Left hindlimb (tissue), 1 donor: ENCODE results near the gene AFAP1.
A peak's percentile ranks its signal among the peaks of the same experiment; 100 is the strongest.

Experiments used
- DNase-seq: peaks from one replicate; pipeline ENCODE4 v3.0.0-alpha.2; 2018

The AFAP1 gene

GRCh38 chr4:7912826-7913225, 26.8 kb downstream of the AFAP1 start:
- DNase-seq: no peak

- peak; percentile 67 for DNase-seq
These were observed 28.6 kb downstream of the AFAP1 start for GRCh38 chr4:7910952-7911578.

GRCh38 chr4:7910263-7910896, 29.3 kb downstream of the AFAP1 start:
- DNase-seq: no peak

DNA sequence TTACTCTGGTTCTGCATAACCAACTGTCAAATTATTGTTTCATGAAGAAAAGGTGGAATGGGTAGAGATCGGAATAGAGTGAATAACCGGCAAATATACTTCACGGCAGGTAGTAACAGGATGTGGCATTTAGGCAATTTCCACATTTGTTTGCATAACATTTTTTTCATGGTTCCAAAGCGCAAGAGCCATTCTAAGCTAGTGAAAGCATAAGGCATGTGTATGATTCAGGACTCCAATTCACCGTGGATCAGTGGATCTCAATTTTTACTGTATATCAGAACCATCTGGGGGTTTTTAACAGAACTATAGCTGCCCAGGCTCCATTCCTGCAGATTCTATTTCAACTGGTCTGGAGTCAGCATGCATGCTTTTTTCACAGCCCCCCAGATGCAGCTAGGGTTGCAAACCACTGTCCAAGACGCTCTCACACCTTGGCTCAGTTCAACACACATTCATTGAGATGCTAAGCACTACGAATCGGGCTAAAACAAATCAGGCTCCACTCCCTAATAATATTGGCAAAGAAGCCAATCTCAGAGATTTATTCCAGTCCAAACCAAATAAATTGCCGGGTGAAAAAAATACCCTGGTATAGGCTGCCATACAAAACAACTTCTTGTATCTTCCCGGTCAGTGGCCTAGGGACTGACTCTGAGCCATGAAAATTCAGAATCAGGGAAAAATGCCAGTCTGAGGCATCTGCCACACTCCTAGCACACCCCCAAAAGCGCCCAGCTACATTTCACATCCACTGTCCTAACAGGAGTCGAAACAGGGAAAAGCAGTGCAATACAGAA, 30.0 kb downstream of the AFAP1 start:
- DNase-seq: peak; percentile 55

DNA sequence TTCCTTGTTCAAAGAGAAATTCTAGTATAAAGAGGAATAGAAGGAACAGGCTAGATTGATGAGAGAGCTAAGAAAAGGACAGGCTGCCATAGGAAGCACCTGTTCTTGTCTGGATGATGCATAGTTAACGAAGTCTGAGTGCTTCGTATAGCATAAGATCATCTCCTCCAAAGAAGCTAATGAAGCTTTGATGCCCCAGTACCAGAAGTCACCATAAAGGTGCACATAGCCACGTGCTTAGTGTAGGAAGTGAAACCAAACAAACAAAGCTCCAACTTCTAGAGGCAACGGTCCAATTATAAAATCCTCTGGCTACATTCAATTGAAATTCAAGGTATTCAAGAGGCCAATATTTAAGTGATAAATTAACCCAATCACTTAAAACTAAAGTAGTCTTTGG, 31.0 kb downstream of the AFAP1 start:
- no peak for DNase-seq

DNA sequence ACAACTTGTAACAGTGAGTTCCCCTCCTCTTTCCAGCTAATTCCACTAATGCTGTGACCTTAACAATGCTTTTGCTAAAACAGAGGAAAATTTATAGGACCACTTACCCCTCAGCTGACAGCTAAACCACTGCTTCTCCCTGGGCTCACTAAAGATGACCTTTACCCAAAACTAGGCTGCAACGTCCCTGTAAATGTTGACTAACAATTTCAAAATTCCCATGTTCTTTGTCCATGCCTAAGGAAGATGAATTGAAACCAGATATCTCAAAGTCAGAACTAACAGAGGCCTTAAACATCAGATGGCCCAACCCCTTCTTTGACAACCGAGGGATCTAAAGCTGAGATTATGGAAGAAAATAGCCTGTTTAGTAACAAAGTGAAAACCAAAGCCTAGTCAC, 32.5 kb downstream of the AFAP1 start:
- DNase-seq: no peak

- no peak for DNase-seq
These were observed 33.4 kb downstream of the AFAP1 start for GRCh38 chr4:7906171-7906701.

GRCh38 chr4:7904952-7905915, 34.4 kb downstream of the AFAP1 start:
- DNase-seq: peak; percentile 75

DNA sequence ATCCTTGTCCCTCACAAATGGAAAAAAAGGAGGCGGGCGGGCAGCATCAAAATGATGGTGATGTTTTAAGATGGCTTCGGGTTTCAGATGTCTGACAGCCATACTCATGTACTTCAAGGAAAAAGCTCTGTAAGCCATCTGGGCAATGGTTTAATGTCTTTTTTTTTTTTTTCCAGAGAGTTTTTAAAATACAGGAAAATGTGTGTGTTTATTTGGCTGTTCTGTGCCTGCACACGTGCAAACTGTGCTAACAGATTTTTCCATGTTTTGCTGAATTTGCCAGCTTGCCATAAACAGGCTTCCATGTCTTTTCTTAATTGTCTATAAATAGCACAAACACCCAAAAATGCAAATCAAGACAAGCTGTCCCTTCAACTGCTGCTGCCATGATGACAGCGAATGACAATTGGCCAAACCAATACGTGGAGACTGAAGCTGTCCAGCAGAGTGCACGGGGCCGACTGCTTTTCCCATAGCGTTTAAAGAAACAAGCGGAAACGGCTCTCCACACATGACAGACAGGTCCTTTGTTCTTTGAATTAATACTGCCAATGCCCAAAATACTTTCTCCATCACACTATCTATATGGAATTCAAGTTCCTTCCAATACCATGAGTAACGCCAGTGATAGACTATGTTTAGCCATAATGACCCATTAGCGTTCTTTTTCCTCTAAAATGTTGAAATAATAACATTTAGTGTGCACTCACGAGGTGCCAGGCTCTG, 35.7 kb downstream of the AFAP1 start:
- DNase-seq: peak; percentile 57

DNA sequence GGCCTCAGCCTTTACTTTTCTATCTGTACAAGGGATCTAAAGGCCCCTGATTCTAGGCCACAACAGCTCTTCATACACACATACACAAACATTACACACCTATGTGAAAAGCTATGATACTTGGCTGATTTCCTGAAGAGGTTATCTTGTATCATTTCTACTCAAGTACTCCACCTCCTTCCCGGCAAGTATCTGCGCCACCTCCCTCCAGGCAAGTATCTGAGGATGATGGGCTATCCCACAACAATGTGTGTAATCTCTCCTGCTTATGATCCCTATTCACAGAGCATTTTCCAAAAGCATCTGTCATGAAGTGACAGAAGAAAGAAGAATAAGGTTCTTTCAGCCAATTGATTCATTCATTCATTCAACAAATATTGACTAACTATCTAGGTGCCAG, 36.8 kb downstream of the AFAP1 start:
- DNase-seq: no peak

- DNase-seq: no peak
These were observed 37.5 kb downstream of the AFAP1 start for GRCh38 chr4:7902101-7902553.

GRCh38 chr4:7901311-7901885, 38.3 kb downstream of the AFAP1 start:
- no peak for DNase-seq

- no peak for DNase-seq
These were observed 39.2 kb downstream of the AFAP1 start for GRCh38 chr4:7900334-7900909.

DNA sequence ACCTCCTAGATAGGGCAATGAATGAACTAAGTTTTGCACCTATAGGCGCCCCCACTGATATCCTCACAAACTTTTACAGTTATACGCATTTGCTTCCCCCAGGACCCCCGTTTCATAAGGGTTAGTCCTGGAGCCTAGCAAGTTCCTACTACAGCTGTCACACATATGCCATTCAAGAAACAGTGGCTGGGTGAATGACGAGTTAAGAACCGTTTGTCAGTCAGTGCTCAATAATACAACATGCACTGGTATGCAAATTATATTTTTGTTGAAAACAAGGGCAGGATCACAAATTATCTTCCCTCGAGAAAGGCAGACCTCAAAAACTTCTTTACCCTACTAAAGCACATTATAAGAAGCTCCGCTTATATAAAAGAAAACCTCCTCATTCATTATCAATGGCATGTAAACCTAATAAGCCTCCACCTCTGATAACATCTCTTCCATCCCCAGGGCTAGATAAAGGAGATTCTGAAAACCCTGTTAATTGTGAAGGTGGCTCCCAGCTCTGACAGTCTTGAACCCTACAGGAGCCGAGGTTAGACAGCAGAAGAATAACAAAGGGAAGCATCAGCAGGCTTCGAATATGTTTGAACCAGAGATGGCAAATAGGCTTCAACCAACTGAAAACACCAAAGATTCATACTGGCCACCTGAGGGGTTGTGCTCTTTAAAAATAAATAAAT, 40.3 kb downstream of the AFAP1 start:
- no peak for DNase-seq

GRCh38 chr4:7898385-7898784, 41.3 kb downstream of the AFAP1 start:
- no peak for DNase-seq

DNA sequence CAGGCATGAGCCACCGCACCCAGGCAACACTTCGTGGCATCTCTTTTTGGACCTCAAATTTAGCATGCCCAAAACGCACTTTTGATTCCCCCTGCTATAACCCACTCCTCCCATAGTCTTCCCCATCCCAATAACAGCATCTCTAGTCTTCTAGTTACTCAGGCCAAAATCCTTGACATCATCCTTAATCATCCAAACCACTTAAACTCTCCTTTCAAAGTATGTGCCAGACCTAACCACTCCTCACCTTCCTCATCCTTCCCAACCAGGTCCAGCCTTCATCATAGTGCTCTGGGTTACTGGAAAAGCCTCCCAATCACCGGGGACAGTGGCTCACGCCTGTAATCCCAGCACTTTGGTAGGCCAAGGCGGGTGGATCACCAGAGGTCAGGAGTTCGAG, 41.9 kb downstream of the AFAP1 start:
- no peak for DNase-seq

DNA sequence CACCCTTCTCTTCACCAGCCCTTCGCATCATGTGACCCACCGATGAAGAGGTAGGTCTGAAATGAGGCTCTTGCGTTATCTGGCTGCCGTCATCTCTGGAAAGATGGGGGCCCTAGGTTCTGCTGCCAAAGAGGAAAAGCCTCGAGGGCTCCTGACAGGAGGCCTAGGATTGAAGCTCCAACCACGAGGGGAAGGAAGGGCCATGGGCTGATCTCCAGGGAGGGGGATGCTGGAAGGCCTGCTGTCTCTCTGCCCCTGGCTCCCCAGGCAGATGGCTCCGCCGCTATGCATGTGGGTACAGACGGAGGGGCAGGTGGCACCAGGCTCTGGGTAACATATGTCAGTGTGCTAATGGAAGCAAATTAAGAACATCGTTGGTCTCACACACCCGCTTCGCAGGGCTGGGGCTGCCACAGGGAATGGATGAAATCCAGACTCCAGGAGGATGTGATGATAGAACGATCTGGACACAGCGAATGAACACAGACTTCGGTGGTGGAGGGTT, 44.9 kb downstream of the AFAP1 start:
- no peak for DNase-seq

GRCh38 chr4:7894098-7894676, 45.5 kb downstream of the AFAP1 start:
- DNase-seq: no peak

DNA sequence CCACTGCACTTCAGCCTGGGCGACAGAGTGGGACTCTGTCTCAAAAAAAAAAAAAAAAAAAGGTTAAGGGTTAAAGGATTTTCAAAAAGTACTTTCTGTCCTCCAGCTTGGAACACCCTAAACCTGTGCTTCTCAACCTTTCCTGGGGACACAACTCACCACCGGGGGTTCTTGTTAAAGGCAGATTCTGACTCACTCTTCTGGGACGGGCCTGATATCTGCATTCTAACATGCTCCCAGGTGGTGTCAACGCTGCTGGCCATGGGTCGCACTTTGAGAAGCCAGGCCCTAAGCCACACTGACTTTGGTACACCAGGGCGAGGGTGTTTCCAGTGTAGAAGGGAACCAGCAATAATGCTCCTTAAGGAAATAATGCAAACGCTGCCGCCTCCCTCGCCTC, 46.1 kb downstream of the AFAP1 start:
- no peak for DNase-seq
